NT2/D1 (cell line): ENCODE measurements around the gene INS.

ENCODE experiments used
- DNase-seq: peaks from one replicate; pipeline ENCODE4 v3.0.0-alpha.2; 2011; ENCODE audit warnings: low read depth, low spot score
- H3K27me3 ChIP-seq: 2 replicates; pipeline ENCODE4 v1.6.0; 2011; ENCODE audit warnings: mild to moderate bottlenecking; ENCODE audit not compliant: insufficient read length, insufficient read depth
- H3K36me3 ChIP-seq: 2 replicates; pipeline ENCODE4 v1.6.1; 2011; ENCODE audit warnings: mild to moderate bottlenecking, low read length, mixed read lengths; ENCODE audit not compliant: insufficient read depth, insufficient read length
- H3K4me1 ChIP-seq: 2 replicates; pipeline ENCODE4 v1.5.1; 2011; ENCODE audit not compliant: insufficient read depth, insufficient read length
- H3K4me3 ChIP-seq: 2 replicates; pipeline ENCODE4 v1.5.1; 2011; ENCODE audit warnings: low read depth; ENCODE audit not compliant: insufficient read length
- H3K9ac ChIP-seq: 2 replicates; pipeline ENCODE4 v1.6.0; 2011; ENCODE audit warnings: low read depth; ENCODE audit not compliant: insufficient read length
- H3K9me3 ChIP-seq: 2 replicates; pipeline ENCODE4 v1.5.1; 2011; ENCODE audit warnings: mild to moderate bottlenecking, low read length; ENCODE audit not compliant: insufficient read depth
- SUZ12 ChIP-seq: IDR thresholded peaks from 2 replicates; pipeline ENCODE4 v1.6.1; 2011; ENCODE audit not compliant: insufficient read length, insufficient read depth; ENCODE audit errors: extremely low read depth
- YY1 ChIP-seq: IDR thresholded peaks from 2 replicates; pipeline ENCODE4 v1.6.1; 2011; ENCODE audit not compliant: insufficient read length, insufficient read depth
- ZNF274 ChIP-seq: IDR thresholded peaks from 2 replicates; pipeline ENCODE4 v1.6.1; 2011; ENCODE audit warnings: mild to moderate bottlenecking, low read depth, low read length

INS gene

GRCh38 chr11:2191883-2192282, 30.9 kb upstream of the INS start:
- TF ChIP-seq YY1 (no peak), ZNF274 (no peak), SUZ12 (no peak)
- peaks cover 12% of the 10 kb centered on the region for H3K27me3 ChIP-seq
- H3K9me3 ChIP-seq: no peaks in the 10 kb centered on the region
- H3K9ac ChIP-seq: no peak overlapping the region
- DNase-seq: no peak
- no peak overlapping the region for H3K4me3 ChIP-seq
- H3K36me3 ChIP-seq: no peaks in the 10 kb centered on the region
- H3K4me1 ChIP-seq: peaks cover 14% of the 10 kb centered on the region

GRCh38 chr11:2190657-2191471, 29.9 kb upstream of the INS start:
- Histone ChIP-seq H3K4me1 (peaks cover 14% of the 10 kb centered on the region), H3K4me3 (no peak overlapping the region), H3K9ac (no peak overlapping the region), H3K9me3 (no peaks in the 10 kb centered on the region), H3K36me3 (no peaks in the 10 kb centered on the region), H3K27me3 (peaks cover 2% of the 10 kb centered on the region)
- TF ChIP-seq ZNF274 (no peak), SUZ12 (no peak), YY1 (no peak)
- DNase-seq: no peak

GRCh38 chr11:2189938-2190656, 29.1 kb upstream of the INS start:
- no peaks in the 10 kb centered on the region for H3K9me3 ChIP-seq
- no peak for TF ChIP-seq SUZ12
- no peak for TF ChIP-seq YY1
- TF ChIP-seq ZNF274: no peak
- no peak overlapping the region for H3K9ac ChIP-seq
- no peak overlapping the region for H3K4me3 ChIP-seq
- DNase-seq: no peak
- peaks cover 14% of the 10 kb centered on the region for H3K4me1 ChIP-seq
- no peaks in the 10 kb centered on the region for H3K36me3 ChIP-seq
- no peaks in the 10 kb centered on the region for H3K27me3 ChIP-seq

GRCh38 chr11:2188745-2189144, 27.7 kb upstream of the INS start:
- H3K4me1 ChIP-seq: peaks cover 10% of the 10 kb centered on the region

GRCh38 chr11:2187280-2187707, 26.3 kb upstream of the INS start:
- H3K36me3 ChIP-seq: no peaks in the 10 kb centered on the region
- DNase-seq: no peak
- H3K4me1 ChIP-seq: peaks cover 5% of the 10 kb centered on the region
- H3K9ac ChIP-seq: no peak overlapping the region
- H3K27me3 ChIP-seq: no peaks in the 10 kb centered on the region
- TF ChIP-seq ZNF274 (no peak), YY1 (no peak), SUZ12 (no peak)
- H3K4me3 ChIP-seq: no peak overlapping the region
- no peaks in the 10 kb centered on the region for H3K9me3 ChIP-seq

More at GRCh38 chr11:2188745-2189144, 27.7 kb upstream of the INS start:
- no peaks in the 10 kb centered on the region for H3K27me3 ChIP-seq
- no peak for DNase-seq
- no peak for TF ChIP-seq ZNF274
- TF ChIP-seq YY1: no peak
- no peak for TF ChIP-seq SUZ12
- H3K4me3 ChIP-seq: no peak overlapping the region
- H3K9ac ChIP-seq: no peak overlapping the region
- no peaks in the 10 kb centered on the region for H3K36me3 ChIP-seq
- H3K9me3 ChIP-seq: no peaks in the 10 kb centered on the region

GRCh38 chr11:2186669-2187279, 25.8 kb upstream of the INS start:
- DNase-seq: peak; percentile 59
- no peaks in the 10 kb centered on the region for H3K9me3 ChIP-seq
- no peaks in the 10 kb centered on the region for H3K36me3 ChIP-seq
- peaks cover 8% of the 10 kb centered on the region for H3K4me1 ChIP-seq
- H3K27me3 ChIP-seq: no peaks in the 10 kb centered on the region
- no peak overlapping the region for H3K9ac ChIP-seq
- TF ChIP-seq ZNF274 (no peak), SUZ12 (no peak), YY1 (no peak)
- no peak overlapping the region for H3K4me3 ChIP-seq

- TF ChIP-seq ZNF274: no peak
- no peak for TF ChIP-seq SUZ12
- TF ChIP-seq YY1: no peak
- Histone ChIP-seq H3K4me1 (peaks cover 11% of the 10 kb centered on the region), H3K9me3 (no peaks in the 10 kb centered on the region), H3K36me3 (no peaks in the 10 kb centered on the region), H3K4me3 (no peak overlapping the region), H3K9ac (no peak overlapping the region), H3K27me3 (no peaks in the 10 kb centered on the region)
- DNase-seq: no peak
These were observed 24.5 kb upstream of the INS start for GRCh38 chr11:2185324-2186085.
